HK-2 (cell line): Measurements from ENCODE around the gene TPSG1.
"Not testable (repeated sequence)": the region's sequence is repeated elsewhere in the genome, so short reads cannot be mapped to it uniquely, and the experiment has no call there.

Experiments
- DNase-seq: peaks from one replicate; pipeline ENCODE4 v3.0.0-alpha.2; 2018; ENCODE audit not compliant: unreplicated experiment

The TPSG1 gene

DNA sequence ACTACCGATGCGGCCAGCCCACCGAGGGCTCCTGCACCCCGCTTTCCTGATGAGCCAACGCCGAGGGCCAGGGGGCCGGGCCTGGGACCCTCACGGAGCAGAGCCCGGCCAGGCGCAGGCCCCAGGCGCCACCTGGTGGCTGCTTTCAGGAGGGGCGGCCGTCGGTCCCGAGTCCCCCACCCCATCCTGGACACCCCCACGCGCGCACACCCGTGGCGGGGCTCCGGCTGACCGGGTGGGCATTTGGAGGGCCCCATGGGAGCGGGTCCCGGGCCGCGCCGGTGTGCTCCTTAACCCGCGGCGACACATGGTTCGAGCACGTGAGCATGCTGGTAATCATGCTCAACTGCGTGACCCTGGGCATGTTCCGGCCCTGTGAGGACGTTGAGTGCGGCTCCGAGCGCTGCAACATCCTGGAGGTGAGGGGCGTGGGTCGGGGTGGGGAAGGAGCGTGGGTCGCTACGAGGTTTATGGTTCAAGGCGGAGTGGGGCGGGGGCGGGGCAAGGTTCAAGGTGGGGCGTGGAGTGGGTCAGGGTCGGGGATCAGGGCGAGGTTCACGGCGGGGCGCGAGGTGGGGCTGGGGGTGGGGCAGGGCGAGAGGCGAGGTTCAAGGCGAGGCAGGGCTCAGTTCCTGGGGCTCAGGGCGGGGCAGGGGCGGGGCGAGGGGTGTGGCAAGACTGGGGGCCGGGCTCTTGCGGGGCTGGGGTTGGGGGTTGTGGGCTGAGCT is 30.2 kb downstream of the TPSG1 start:
- DNase-seq, result no peak

DNA sequence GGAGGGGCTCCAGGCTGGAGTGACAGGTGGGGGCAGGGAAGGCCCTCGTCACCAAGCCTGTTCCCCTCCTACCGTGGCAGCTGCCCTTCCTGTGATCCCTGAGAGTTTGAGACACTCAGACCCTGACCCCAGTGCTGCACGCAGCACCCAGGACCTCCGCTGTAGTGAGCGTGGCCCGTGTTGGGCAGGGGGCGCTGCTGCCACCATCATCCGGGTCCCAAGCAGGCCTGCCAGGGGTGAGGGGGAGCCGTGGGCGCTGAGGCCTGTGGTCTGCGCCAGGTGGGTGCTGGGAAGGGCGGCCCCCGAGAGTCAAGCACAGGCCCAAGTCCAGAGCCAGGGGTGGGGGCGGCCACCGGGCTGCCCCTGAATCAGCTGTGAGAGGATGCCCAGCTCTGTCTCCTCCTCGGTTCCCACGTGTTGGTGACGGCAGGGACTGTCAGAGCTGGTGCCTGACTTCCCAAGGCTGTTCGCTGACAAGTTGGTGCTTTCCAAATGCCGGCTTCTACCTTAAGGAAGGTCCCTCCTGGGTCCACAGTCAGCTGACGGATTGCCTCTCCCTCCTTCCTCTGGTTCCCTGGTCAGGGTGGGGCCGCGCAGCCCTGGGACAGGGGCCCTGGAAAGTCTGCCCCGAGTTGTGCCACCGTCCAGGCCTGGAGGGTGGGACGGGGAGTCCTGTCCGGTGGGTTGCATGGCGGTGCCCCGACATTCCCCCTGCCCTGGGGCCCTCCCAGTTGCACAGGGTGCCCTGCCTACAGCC is 31.1 kb downstream of the TPSG1 start:
- no peak for DNase-seq

DNA sequence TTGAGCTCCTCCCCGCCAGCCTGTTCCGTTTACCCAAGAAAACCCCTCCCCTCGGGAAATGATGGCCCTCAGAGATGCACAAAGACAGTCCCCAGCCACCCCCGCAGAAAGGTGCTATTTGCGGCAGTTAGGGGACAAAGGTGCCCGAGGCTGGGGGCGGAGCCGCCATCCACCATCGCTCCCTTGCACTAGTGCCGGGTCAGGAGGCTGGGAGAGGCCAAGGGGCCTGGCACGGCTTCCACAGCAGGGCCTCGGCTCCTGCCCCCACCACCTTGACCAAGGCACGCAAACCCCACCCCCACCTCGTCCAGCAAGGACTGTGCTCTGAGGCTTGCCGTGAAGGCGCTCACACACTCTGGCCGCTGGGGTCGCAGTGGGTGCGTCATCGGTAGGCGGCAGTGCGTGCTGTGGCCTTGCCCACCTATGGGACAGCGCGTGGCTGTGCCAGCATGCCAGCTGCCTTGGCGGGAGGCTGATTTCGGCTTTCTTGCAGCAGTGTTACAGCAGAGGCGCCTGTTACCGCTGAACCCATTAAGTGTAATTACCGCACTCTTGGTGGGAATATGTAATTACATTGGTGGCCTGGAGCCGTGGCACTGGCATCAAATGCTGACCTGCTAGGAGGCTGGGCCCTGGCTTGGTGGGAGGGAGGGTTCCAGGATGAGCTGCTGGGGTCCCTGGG is 31.8 kb downstream of the TPSG1 start:
- DNase-seq, result peak; percentile 67

DNA sequence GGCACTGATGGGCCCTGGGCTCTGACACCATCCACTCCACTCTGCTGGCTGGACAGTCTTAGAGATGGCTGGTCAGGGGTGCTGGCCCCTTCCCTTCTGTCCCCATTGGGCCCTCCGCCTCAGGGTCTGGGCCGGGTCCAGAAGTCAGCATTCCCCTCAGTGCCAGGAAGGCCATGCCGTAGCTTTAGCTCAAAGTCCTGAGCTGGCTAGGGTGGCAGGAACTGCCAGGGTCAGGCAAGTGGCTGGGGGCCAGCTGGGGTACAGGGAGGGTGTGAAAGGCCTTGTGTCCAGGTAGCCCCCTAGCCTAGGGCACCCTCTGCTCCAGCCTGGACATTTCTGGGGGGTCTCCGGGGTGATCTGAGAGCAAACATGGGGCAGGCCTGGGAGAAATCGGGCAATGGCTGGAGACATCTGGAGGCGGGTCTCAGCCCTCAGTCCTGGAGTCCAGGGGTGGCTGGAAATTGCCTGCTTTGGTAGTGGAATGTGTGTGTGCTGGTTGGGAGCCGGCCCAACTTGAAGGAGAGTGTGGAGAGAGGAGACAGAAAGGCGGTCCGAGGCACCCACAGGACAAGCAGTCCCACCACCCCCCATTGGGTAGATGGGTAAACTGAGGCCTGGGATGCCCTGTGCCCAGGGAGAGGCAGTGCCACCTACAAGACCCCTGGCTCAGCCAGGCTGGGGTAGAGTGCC is 32.5 kb downstream of the TPSG1 start:
- no peak for DNase-seq

DNA sequence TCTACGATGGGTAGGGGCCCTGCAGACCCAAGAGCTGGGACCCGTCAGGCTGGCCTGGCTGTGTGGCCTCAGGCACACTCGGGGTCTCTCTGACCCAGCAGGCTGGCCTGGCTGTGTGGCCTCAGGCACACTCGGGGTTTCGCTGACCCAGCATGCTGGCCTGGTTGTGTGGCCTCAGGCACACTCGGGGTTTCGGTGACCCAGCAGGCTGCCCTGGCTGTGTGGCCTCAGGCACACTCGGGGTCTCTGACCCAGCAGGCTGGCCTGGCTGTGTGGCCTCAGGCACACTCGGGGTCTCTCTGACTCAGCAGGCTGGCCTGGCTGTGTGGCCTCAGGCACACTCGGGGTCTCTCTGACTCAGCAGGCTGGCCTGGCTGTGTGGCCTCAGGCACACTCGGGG is 34.3 kb downstream of the TPSG1 start:
- not testable (repeated sequence) for DNase-seq

DNA sequence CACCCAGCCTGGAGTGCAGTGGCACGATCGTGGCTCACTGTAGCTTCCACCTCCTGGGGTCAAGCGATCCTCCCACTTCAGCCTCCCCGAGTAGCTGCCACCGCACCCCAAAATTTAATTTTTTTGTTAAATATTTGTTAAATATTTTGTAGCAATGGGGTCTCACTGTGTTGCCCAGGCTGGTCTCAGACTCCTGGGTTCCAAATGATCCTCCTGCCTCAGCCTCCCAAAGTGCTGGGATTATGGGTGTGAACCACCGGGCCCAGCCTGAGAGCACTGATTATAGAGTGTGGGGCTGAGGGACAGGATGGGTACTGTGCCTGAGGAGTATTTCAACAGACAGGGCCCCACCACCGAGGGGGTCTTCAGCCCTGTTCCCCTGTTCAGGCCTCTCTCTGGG is 35.6 kb downstream of the TPSG1 start:
- DNase-seq, result no peak

DNA sequence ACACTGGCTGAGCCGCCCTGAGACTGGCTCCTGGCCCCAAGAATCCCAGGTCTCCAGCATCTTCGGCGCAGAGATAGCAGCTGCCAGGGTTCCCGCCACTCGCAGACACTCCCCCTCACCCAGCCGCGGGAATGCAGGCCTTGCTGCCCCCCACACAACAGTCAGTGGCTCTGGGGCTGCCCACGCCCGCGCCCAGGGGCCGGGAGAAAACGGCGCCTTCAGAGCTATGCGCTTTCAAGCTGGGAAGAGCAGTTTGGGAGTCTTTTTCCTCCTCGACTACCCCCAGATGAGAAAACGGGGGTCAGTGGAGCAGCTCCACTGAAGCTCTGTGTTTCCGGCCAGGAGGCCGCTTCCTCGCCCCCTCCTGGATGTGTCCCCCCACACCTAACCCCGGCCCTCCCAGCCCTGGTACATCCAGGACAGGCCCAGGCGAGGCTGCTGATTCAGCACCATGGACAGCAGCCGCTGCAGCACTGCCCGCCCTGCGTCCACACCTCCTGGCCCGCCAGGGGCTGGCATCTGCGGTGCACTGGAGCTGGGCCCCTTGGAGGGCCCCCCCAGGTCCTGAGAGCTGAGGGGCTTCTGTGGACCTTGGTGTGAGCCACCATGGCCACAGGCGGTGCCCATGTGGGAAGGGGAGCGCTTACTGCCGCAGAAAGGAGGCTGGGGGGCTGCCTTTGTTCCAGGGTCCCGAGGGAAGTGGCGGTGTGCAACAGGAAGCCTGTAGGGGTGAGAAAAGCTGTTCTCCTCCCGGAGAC is 36.5 kb downstream of the TPSG1 start:
- DNase-seq, result peak; percentile 46

DNA sequence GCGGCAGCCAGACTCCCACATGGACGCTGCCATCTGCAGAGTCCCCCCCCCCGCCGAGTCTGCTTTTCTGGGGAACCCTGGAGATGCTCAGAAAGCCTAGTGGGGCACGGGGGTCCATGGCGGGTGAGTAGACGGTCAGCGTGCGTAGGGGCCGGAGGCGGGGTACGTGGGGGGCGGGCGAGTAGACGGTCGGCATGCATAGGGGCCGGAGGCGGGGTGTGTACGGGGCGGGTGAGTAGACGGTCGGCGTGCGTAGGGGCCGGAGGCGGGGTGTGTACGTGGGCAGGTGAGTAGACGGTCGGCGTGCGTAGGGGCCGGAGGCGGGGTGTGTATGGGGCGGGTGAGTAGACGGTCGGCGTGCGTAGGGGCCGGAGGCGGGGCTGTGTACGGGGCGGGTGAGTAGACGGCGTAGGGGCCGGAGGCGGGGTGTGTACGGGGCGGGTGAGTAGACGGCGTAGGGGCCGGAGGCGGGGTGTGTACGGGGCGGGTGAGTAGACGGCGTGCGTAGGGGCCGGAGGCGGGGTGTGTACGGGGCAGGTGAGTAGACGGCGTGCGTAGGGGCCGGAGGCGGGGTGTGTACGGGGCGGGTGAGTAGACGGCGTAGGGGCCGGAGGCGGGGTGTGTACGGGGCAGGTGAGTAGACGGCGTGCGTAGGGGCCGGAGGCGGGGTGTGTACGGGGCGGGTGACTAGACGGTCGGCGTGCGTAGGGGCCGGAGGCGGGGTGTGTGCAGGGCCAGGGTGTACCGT is 39.4 kb downstream of the TPSG1 start:
- DNase-seq, result not testable (repeated sequence)

DNA sequence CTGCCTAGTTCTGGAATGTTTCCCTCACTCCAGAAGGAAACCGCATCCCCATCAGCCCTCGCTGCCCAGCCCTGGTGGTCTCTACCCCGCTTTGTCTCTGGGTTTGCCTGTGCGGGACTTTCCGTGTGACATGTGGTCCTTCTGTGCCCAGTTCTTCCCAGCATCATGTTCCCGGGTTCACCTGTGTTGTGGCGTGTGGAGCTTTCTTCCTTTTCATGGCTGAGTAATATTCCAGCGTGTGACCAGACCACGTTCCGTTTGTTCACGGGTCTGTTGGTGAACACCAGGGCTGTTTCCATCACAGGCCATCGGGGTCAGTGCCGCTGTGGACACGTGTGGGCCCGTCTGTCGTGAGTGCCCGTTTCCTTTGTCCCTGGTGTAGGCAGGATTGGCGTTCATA is 40.1 kb downstream of the TPSG1 start:
- DNase-seq, result no peak

DNA sequence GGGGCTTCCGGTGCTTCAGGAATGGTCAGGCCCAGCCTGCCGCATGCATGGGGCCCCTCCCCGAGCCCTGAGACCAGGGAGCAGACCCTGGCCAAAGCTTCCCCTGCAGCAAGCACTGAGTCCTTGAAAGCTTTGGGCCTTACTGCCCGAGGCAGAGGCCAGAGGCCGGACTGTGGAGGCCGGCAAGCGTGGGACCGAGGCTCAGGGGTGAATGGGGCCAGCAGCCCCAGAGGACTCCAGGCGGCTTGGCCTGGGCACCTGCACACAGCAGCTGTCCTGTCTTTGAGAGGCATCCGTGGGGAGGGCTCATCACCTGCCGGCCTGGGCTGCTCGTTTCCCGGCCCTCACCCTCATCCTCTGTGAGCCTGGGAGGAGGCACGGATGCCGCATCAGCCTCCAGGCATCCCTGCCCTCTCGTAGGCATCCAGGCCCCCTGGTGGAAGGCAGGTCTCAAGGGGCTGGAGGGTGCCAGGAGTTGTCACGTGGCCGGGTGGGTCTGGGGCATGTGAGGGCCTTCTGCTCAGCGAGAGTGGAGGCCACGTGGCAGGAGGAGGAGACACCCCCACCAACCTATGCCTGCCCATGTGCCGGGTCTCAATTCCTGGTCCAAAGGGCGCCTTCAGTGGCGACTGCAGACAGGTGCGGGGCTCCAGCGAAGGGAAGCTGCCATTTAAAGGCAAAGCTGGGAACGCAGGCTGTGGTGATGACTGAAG is 40.8 kb downstream of the TPSG1 start:
- no peak for DNase-seq

DNA sequence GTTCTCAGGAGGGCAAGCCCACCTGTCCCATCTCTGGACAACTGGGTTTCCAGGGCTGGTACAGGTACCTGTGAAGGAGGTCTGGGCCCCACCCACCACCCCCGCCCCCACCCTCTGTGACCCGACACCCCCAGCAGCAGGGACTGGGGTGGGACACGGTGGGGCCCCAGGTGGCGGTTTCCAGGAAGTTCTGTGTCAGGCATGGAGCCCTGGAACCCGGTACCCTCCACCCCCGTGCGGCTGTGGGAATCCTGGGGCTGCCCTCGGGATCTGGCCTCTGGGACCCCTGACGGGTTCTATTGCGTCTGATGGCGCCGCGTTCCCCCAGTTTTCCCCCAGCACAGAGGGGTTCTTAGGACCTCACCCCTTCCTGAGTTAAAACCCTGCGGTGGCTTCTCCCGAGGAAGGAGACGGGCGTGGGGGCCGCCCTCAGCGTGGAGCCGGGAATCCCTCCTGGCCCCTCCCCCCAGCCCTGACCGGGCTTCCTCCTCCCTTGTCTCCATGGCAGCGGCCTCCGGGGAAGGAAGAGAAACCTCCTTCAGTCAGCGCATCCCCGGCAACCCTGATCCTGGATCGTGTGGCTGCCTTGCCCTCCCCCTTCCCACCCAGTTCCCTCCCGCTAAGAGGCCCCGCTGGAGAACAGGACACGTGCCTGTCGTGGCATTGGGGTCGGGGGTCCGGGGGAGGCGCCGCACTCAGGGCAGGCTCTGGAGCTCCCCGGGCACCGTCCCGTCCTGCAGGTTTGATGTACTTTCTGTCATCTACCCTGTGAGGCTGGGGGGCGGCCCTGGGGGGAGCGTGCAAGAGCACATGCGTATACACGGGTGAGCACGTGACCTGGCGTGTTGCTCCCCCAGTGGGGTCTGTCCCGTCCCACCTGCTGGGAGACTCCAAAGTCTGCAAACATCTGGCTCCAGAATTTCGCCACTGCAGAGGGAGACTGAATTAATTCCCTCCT is 41.8 kb downstream of the TPSG1 start:
- DNase-seq, result peak; percentile 73

DNA sequence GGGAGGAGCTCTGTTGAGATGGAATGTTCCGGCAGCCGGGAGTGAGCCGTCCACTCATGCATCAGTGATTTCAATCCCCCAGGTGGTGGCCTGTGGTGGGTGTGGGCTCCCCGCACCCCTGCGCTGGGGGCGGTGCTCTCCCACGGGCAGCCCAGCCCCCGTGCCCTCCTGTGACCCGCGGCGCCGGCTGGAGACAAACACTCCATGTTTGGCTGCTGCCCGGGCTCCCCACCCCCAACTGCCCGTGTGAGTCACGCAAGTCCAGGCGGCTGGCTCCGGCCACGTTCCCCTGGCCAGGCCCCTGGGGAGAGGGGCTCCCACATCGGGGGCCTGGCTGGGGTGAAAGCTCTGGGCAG is 42.8 kb downstream of the TPSG1 start:
- peak; percentile 88 for DNase-seq

DNA sequence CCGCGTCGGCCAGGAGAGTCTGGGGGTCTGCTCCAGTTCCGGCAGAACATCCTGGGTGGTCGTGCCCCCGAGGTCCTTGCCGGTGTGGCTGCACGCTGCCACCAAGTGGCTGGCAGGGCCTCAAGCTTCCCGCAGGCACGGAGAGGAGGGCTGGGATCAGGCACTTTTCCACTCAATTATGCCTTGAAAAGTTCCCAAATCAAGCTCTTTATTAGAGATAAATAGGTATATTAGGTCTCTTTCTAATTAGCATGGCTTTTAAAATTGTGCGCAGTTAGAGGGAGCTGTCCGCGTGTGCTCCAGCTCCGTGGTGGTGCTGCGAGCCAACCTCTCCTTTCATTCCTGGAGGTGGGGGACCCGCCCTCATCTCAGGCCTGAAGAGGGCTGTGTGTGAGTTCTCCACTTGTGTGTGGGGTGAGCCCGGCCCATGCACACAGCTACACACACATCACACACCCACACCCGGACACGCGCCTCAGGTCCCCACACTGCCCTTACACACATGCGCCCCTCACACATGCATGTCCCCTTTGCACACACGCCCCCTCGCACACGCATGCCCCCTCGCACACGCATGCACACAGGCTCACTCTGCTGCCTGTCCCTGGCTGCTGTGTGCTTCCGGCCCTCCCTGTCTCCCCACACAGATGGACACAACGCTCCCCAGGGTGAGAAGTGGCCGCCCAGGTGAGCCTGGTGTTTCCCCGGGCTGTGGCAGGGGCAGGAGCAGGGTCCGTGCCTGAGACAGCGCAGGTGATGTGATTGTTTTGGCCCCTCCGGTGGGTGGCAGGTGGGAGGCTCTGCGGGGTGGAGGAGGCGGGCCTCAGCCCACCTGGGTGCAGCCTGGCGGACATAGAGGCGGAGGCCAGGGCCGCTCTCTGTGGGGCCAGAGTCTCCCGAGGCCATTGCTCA is 43.4 kb downstream of the TPSG1 start:
- no peak for DNase-seq

DNA sequence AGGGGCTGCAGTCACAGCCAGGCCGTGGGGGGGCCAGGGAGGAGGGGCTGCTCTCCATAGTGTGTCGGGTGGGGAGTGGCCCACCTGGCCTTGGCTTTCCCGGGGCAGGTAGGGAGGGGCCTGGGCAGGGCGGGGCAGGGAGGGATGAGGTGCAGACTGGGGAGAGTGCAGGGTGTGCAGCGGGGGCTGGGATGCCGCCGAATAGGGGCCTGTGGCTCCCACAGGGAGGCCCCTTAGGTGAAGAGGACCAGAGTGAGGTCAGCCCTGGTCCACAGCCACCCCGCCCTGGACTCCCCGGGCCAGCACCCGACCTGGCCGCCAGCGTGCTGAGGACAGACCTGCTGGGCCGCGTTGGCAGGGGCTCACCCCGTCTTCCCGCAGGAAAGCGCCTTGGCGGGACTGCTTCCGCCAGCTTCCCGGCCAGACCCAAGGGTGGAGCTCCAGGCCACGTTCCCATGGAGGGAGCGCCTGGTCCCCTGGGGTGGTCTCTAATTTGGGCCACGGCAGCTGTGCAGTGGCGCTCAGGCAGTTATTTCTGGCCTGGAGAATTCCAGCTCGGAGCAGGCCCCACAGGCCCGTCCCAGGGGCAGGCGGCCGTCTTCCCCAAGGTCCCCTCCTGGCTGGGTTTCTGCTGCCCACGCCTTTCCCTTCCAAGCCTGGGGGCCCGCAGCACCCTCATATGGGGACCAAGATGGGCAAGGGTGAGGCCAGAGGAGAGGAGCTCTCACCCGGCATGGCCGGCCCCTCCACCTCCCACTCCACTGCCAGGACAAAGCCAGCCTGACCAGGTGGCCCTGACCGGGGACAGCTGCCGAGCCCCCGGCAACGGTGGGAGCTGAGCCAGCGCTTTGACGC is 44.3 kb downstream of the TPSG1 start:
- no peak for DNase-seq

DNA sequence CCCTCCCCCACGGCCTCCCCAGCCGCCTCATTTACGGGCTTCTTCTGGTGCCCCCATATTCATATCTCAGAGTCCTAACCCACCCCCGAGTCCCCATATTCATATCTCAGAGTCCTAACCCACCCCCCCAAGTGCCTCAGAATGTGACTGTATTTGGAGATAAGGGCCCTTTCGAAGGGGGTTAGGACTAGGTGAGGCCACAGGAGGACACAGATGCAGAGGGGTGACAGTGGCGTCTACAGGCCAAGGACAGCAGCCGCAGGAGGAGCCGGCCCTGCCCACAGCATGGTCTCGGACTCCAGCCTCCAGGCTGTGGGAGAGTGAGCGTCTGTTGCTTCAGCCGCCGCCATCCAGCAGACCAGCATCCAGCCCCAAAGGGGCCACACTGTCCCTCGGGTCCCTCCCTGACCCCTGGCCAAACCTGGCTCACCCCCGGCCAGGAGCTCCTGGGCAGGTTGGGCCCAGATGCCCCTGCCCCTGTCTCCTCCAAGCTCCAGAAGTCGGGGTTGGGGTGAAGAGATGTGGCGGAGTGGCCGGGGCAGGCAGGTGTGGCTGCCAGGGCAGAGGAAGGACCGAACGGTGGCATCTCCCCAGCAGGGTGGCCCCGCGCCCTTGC is 46.7 kb downstream of the TPSG1 start:
- DNase-seq, result no peak

DNA sequence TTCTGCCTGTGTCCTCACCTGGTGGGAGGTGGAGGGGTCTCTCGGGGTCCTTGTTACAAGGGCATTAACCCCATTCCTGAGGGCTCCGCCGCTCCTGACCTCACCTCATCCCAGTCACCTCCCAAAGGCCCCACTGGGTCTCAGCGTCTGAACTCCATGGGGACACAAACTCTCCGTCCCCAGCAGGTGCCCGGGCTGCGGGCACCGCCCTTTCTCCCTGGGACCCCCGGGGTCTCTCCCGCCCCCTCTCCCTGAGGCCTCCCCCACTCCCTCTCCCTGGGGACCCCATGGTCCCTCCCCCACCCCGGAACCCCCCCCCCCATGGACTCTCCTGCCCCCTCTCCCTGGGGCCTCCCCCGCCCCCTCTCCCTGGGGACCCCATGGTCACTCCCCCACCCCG is 47.3 kb downstream of the TPSG1 start:
- DNase-seq, result no peak

DNA sequence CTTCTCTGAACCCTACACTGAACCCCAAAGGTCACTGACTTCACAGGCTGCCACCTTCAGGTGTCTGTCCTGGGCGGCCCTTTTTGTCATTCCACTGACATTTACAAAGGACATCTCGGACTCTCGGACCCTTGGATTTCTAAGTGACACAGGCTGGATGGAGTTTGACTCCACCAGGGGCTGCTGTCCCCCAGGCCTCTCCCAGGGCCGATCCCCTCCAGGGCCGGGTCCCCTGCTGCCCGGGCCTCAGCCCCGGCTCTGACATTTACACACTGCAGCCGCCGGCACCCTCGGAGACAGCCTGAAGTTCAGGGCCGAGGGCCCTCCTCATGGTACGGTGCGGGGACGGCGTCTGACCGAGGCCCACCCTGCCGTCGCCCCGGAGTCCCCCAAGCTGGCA is 48.0 kb downstream of the TPSG1 start:
- no peak for DNase-seq
